A673 (cell line): Measurements from ENCODE around the gene CDY2B. TPM values are rescaled to one million over a fixed set of nuclear protein-coding genes. Genes with fewer than 3 reads are reported as not detected.
"Not testable (repeated sequence)": the region's sequence is repeated elsewhere in the genome, so short reads cannot be mapped to it uniquely, and the experiment has no call there.

Experiments used
- Bru-seq: library from RNA; stranded (reverse); fragments of 400-500 nt; gene quantifications from one replicate; lab custom pipeline; 2021; lab: Mats Ljungman, UMichigan
- BruChase-seq, 2 experiments: library from RNA; stranded (reverse); fragments of 400-500 nt; gene quantifications; one replicate each; lab custom pipeline; 2021; lab: Mats Ljungman, UMichigan
- BruUV-seq: library from RNA; stranded (reverse); fragments of 400-500 nt; replicated peaks from 2 replicates; lab custom pipeline; 2021; lab: Mats Ljungman, UMichigan
- CTCF ChIA-PET: fragments of 300-600 bp; sonication (Branson Sonifier 250); formaldehyde crosslinking; loops from one replicate; lab custom pipeline; 2022; ENCODE audit warnings: antibody characterized with exemption; lab: Charles Lee
- POLR2A ChIA-PET: fragments of 300-600 bp; sonication (Branson Sonifier 250); formaldehyde crosslinking; loops from one replicate; lab custom pipeline; 2022; ENCODE audit warnings: antibody characterized with exemption; ENCODE audit not compliant: low non-redundant PET; lab: Charles Lee
- DNase-seq: peaks from one replicate; pipeline ENCODE4 v3.0.0-alpha.2; 2015; ENCODE audit warnings: low spot score
- H3K27ac ChIP-seq: fragments of 200-600 bp; sonication (generic); 2 replicates; pipeline ENCODE4 v1.5.1; 2016; ENCODE audit warnings: mixed run types, low read depth, mild to moderate bottlenecking, mixed read lengths, antibody characterized with exemption, low read length; ENCODE audit not compliant: poor library complexity, severe bottlenecking
- H3K27me3 ChIP-seq: fragments of 200-600 bp; sonication (generic); replicated peaks from 2 replicates; pipeline ENCODE4 v1.6.1; 2017; ENCODE audit warnings: mixed run types, low read depth, mild to moderate bottlenecking, mixed read lengths, antibody characterized with exemption, low read length; ENCODE audit not compliant: insufficient read depth, poor library complexity
- H3K36me3 ChIP-seq: fragments of 200-600 bp; sonication (generic); 2 replicates; pipeline ENCODE4 v1.6.1; 2016; ENCODE audit warnings: mixed run types, mild to moderate bottlenecking, mixed read lengths, antibody characterized with exemption, low read length; ENCODE audit not compliant: insufficient read depth, poor library complexity, severe bottlenecking
- H3K4me1 ChIP-seq: fragments of 200-600 bp; sonication (generic); 2 replicates; pipeline ENCODE4 v1.6.1; 2017; ENCODE audit warnings: mixed run types, mild to moderate bottlenecking, mixed read lengths, antibody characterized with exemption, low read length; ENCODE audit not compliant: insufficient read depth, poor library complexity, severe bottlenecking
- H3K4me3 ChIP-seq: fragments of 200-600 bp; sonication (generic); 2 replicates; pipeline ENCODE4 v1.5.1; 2016; ENCODE audit warnings: low read depth, mixed run types, mild to moderate bottlenecking, mixed read lengths, low read length; ENCODE audit not compliant: poor library complexity, severe bottlenecking
- H3K9me3 ChIP-seq: fragments of 200-600 bp; sonication (generic); 2 replicates; pipeline ENCODE4 v1.6.1; 2016; ENCODE audit warnings: mixed run types, low read depth, mild to moderate bottlenecking, mixed read lengths, antibody characterized with exemption, low read length; ENCODE audit not compliant: poor library complexity, severe bottlenecking
- intact Hi-C: fragments of 100-400 bp; cut with micrococcal nuclease; formaldehyde crosslinking; loops from one replicate; pipeline ENCODE4 v1.10.0; 2022; ENCODE audit not compliant: unreplicated experiment
- long read RNA-seq: library from polyadenylated mRNA; stranded (forward); transcript quantifications from one replicate; pipeline ENCODE4 v2.0.0, GENCODE V29; 2022
- total RNA-seq: library from RNA; stranded (reverse); gene quantifications from 2 replicates; pipeline ENCODE4 v1.2.3, GENCODE V29; 2021

CDY2B gene
- not detected in 2 replicates for total RNA-seq
- not detected for Bru-seq, nascent RNA
- not detected for BruChase-seq, experiment 1, labeled RNA remaining after a 2-hour chase
- not detected for BruChase-seq, experiment 2, labeled RNA remaining after a 6-hour chase
- long read RNA-seq: 0 reads

GRCh38 chrY:17880120-17880519, at the start of gene CDY2B:
CDY2B (minus strand) TSS chrY:17880220; CDS start chrY:17879892, 328 bp downstream.
- intact Hi-C loops, H3K4me1 ChIP-seq, CTCF ChIA-PET, H3K27ac ChIP-seq, BruUV-seq, DNase-seq, POLR2A ChIA-PET, H3K36me3 ChIP-seq, H3K4me3 ChIP-seq, H3K9me3 ChIP-seq, H3K27me3 ChIP-seq: not testable (repeated sequence)

GRCh38 chrY:17908009-17908408, 28.0 kb upstream of the CDY2B start:
- DNase-seq, BruUV-seq, intact Hi-C loops, H3K27ac ChIP-seq, H3K36me3 ChIP-seq, H3K4me3 ChIP-seq, POLR2A ChIA-PET, CTCF ChIA-PET, H3K4me1 ChIP-seq, H3K9me3 ChIP-seq, H3K27me3 ChIP-seq: not testable (repeated sequence)

GRCh38 chrY:17907351-17907750, 27.3 kb upstream of the CDY2B start:
- H3K4me1 ChIP-seq, H3K9me3 ChIP-seq, DNase-seq, intact Hi-C loops, CTCF ChIA-PET, H3K27me3 ChIP-seq, H3K27ac ChIP-seq, POLR2A ChIA-PET, BruUV-seq, H3K36me3 ChIP-seq, H3K4me3 ChIP-seq: not testable (repeated sequence)

GRCh38 chrY:17881697-17882096, 1.7 kb upstream of the CDY2B start:
- BruUV-seq, H3K9me3 ChIP-seq, H3K4me3 ChIP-seq, H3K27me3 ChIP-seq, POLR2A ChIA-PET, intact Hi-C loops, H3K27ac ChIP-seq, H3K4me1 ChIP-seq, DNase-seq, CTCF ChIA-PET, H3K36me3 ChIP-seq: not testable (repeated sequence)

- H3K27me3 ChIP-seq, H3K4me3 ChIP-seq, H3K4me1 ChIP-seq, CTCF ChIA-PET, intact Hi-C loops, POLR2A ChIA-PET, DNase-seq, BruUV-seq, H3K27ac ChIP-seq, H3K36me3 ChIP-seq, H3K9me3 ChIP-seq: not testable (repeated sequence)
Measured at GRCh38 chrY:17876767-17877166, 3.3 kb downstream of the CDY2B start.

- H3K4me1 ChIP-seq, H3K9me3 ChIP-seq, POLR2A ChIA-PET, H3K36me3 ChIP-seq, H3K27ac ChIP-seq, DNase-seq, H3K4me3 ChIP-seq, intact Hi-C loops, H3K27me3 ChIP-seq, BruUV-seq, CTCF ChIA-PET: not testable (repeated sequence)
Measured at GRCh38 chrY:17875401-17875800, 4.6 kb downstream of the CDY2B start.

GRCh38 chrY:17871194-17871903, 8.7 kb downstream of the CDY2B start:
- CTCF ChIA-PET, intact Hi-C loops, POLR2A ChIA-PET, H3K9me3 ChIP-seq, H3K36me3 ChIP-seq, BruUV-seq, H3K4me3 ChIP-seq, DNase-seq, H3K27me3 ChIP-seq, H3K4me1 ChIP-seq, H3K27ac ChIP-seq: not testable (repeated sequence)
